Naive thymus-derived CD4-positive, alpha-beta T cell (primary cell): ENCODE results near the gene SPACA9. TPM values are rescaled to one million over a fixed set of nuclear protein-coding genes. Genes with fewer than 3 reads are reported as not detected.

Experiments
- ATAC-seq: fragments of 150-1000 bp; cut with Tn5 transposase; 2 replicates; pipeline ENCODE4 v1.10.0; 2021; ENCODE audit warnings: mild to moderate bottlenecking, moderate library complexity
- CTCF ChIA-PET: fragments of 350-600 bp; sonication (Branson Sonifier 250); formaldehyde crosslinking; loops from one replicate; lab custom pipeline; 2021; ENCODE audit warnings: antibody characterized with exemption; lab: Charles Lee
- POLR2A ChIA-PET: fragments of 350-600 bp; sonication (Branson Sonifier 250); formaldehyde crosslinking; loops from one replicate; lab custom pipeline; 2021; ENCODE audit warnings: antibody characterized with exemption, inconsistent platforms; lab: Charles Lee
- DNase-seq, 9 donors: peaks; one replicate each; pipeline versions ENCODE4 v3.0.0 to v3.0.0-alpha.2; 2020 to 2022; ENCODE audit warnings: mixed read lengths in 1 of 9
- H3K27ac ChIP-seq: one replicate; pipeline ENCODE4 v1.7.0; 2013; ENCODE audit warnings: mild to moderate bottlenecking, low read depth, low read length, moderate library complexity
- H3K27me3 ChIP-seq, 2 donors: one replicate each; pipeline ENCODE4 v1.7.0; 2013; ENCODE audit warnings: low read length in 2 of 2, mild to moderate bottlenecking in 2 of 2, moderate library complexity in 2 of 2; ENCODE audit not compliant: control insufficient read depth in 2 of 2, insufficient read depth in 2 of 2
- H3K36me3 ChIP-seq, 3 experiments: 1 replicate in 2 of 3; 2 replicates in 1 of 3; pipeline ENCODE4 v1.7.0; 2013; ENCODE audit warnings: low read length in 3 of 3, mild to moderate bottlenecking in 3 of 3, moderate library complexity in 1 of 3; ENCODE audit not compliant: insufficient read depth in 3 of 3, control insufficient read depth in 2 of 3
- H3K4me1 ChIP-seq, 2 donors: one replicate each; pipeline ENCODE4 v1.7.0; 2013; ENCODE audit warnings: low read length in 2 of 2, mild to moderate bottlenecking in 2 of 2, moderate library complexity in 1 of 2; ENCODE audit not compliant: control insufficient read depth in 2 of 2, insufficient read depth in 2 of 2
- H3K4me3 ChIP-seq: 2 replicates; pipeline ENCODE4 v1.7.0; 2013; ENCODE audit warnings: mild to moderate bottlenecking, low read length
- H3K9me3 ChIP-seq, 3 experiments: 1 replicate in 2 of 3; 2 replicates in 1 of 3; pipeline ENCODE4 v1.7.0; 2013; ENCODE audit warnings: low read length in 3 of 3; ENCODE audit not compliant: control insufficient read depth in 2 of 3
- H3K27ac Mint-ChIP-seq, 9 donors: one replicate each; pipeline ENCODE4 v1.8.0; 2020 to 2022; ENCODE audit warnings: mixed read lengths in 9 of 9, mild to moderate bottlenecking in 8 of 9, moderate library complexity in 5 of 9, inconsistent platforms in 2 of 9
- H3K27me3 Mint-ChIP-seq, 5 donors: one replicate each; pipeline ENCODE4 v1.8.0; 2021 to 2022; ENCODE audit warnings: mixed read lengths in 5 of 5, mild to moderate bottlenecking in 1 of 5
- H3K36me3 Mint-ChIP-seq, 5 donors: one replicate each; pipeline ENCODE4 v1.8.0; 2020 to 2022; ENCODE audit warnings: mixed read lengths in 5 of 5, mild to moderate bottlenecking in 3 of 5, inconsistent platforms in 1 of 5
- H3K4me1 Mint-ChIP-seq, 7 donors: one replicate each; pipeline ENCODE4 v1.8.0; 2020 to 2022; ENCODE audit warnings: mixed read lengths in 7 of 7, mild to moderate bottlenecking in 3 of 7, inconsistent platforms in 1 of 7
- H3K4me3 Mint-ChIP-seq, 10 donors: one replicate each; pipeline ENCODE4 v1.8.0; 2020 to 2022; ENCODE audit warnings: mild to moderate bottlenecking in 10 of 10, mixed read lengths in 10 of 10, moderate library complexity in 6 of 10, inconsistent platforms in 2 of 10
- H3K9me3 Mint-ChIP-seq, 11 donors: one replicate each; pipeline ENCODE4 v1.8.0; 2020 to 2022; ENCODE audit warnings: mixed read lengths in 11 of 11, mild to moderate bottlenecking in 4 of 11, inconsistent platforms in 1 of 11, moderate library complexity in 1 of 11
- intact Hi-C, 2 donors: fragments of 100-400 bp; cut with micrococcal nuclease; formaldehyde crosslinking; loops; one replicate each; pipeline ENCODE4 v1.15.1; 2023
- polyA plus RNA-seq, 2 donors: library from polyadenylated mRNA; unstranded; fragments of 300-500 nt; fragmentation: Illumina TruSeq; gene quantifications; one replicate each; pipeline ENCODE4 v1.2.3, GENCODE V29; 2021
- total RNA-seq, 6 experiments: library from RNA in 5 of 6; stranded (reverse) in 5 of 6; gene quantifications; 1 replicate in 5 of 6; 2 replicates in 1 of 6; pipeline ENCODE4 v1.2.3 and lab custom pipeline; 2021 to 2026

SPACA9 gene
- total and polyA plus RNA-seq, 7 experiments from 2014 or later: 0.61 to 3.1 (median 2.2) TPM

DNA sequence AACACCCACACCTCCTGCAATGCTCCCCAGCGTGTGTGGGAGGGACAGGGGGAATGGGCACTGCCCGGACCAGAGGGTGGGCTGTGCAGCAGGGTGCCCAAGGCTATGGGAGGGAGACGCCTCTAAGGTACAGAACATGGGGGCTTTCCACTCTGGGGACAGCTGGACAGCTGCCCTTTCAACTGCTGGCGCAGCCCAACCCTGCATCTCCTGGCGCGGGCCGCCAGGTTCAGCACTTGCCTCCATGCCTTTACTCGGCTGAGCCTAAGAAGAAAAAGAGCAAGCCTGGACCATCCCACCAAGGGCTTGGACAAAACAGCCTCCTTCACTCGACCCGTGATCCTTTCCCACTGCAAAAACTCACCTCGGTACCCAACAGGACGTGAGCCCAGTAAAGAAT lies 15.6 kb upstream of the SPACA9 start:
- ChIA-PET CTCF (no interaction called here), POLR2A (no interaction called here)
- no peak overlapping the region for H3K4me3 Mint-ChIP-seq
- no peak overlapping the region for H3K27ac ChIP-seq
- no peaks in the 10 kb centered on the region for H3K36me3 ChIP-seq
- H3K9me3 Mint-ChIP-seq: no peaks in the 10 kb centered on the region
- H3K4me1 ChIP-seq: no peaks in the 10 kb centered on the region
- no peak overlapping the region for H3K4me3 ChIP-seq
- H3K4me1 Mint-ChIP-seq: peaks cover 0 to 2% (median 0%) of the 10 kb centered on the region in 7 donors
- no peaks in the 10 kb centered on the region for H3K36me3 Mint-ChIP-seq
- ATAC-seq (no peak), DNase-seq (no peak)
- H3K27me3 Mint-ChIP-seq: peaks cover 0 to 14% (median 2%) of the 10 kb centered on the region in 5 donors
- intact Hi-C loops: no loop called here
- no peaks in the 10 kb centered on the region for H3K27me3 ChIP-seq
- no peaks in the 10 kb centered on the region for H3K9me3 ChIP-seq
- H3K27ac Mint-ChIP-seq: no peak overlapping the region

DNA sequence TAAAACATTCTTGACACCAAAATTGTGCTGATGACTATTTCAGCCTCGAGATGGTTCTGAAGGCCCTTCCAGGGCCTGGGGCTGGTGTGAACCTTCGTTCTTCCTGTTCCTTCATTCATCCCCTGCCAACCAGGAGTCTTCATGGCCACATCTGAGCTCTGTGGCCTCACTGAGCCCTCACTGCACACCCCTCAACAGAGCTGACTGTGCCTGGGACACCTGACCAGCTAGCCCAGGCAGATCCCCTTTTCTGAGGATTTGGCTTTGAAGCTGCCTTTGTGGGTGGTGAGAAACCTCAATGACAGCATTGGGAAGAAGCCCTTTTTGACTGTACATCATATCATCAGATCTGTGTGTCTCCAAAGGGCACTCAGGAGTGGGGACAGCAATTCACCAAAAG lies 14.4 kb upstream of the SPACA9 start:
- ATAC-seq: no peak
- Mint-ChIP-seq H3K4me1 (peaks cover 0 to 2% (median 0%) of the 10 kb centered on the region in 7 donors), H3K27ac (no peak overlapping the region), H3K9me3 (no peaks in the 10 kb centered on the region), H3K4me3 (no peak overlapping the region), H3K27me3 (peaks cover 0 to 11% (median 2%) of the 10 kb centered on the region in 5 donors), H3K36me3 (no peaks in the 10 kb centered on the region)
- CTCF ChIA-PET: interaction anchor here (0.6 kb wide), 1 partner anchor 211 kb away, joined by 3 read pairs; no protein-coding TSS in a partner anchor
- Histone ChIP-seq H3K36me3 (no peaks in the 10 kb centered on the region), H3K27me3 (no peaks in the 10 kb centered on the region), H3K4me1 (no peaks in the 10 kb centered on the region), H3K27ac (no peak overlapping the region), H3K4me3 (no peak overlapping the region), H3K9me3 (no peaks in the 10 kb centered on the region)
- no peak for DNase-seq
- POLR2A ChIA-PET: no interaction called here
- intact Hi-C loops: no loop called here

DNA sequence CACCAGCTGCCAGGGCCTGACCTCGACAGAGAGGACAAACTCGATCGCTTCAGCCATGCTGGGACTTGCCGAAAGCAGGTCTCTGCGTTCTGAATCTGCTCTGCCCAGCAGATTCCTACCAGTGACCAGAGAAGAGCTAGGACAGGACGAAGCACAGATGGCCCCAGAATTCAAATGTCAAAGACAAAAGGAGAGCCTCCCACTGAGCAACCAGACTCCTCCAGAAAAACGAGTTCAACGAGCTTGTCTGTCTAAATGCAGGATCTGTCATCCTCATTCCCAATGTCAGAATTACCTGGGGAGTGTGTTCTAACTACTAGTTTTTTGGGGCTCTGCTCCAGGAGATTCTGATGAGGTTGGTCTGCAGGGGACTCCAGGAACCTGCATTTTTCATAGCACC lies 14.0 kb upstream of the SPACA9 start:
- no peak overlapping the region for H3K4me3 Mint-ChIP-seq
- DNase-seq (no peak), ATAC-seq (no peak)
- no peaks in the 10 kb centered on the region for H3K4me1 ChIP-seq
- H3K36me3 ChIP-seq: no peaks in the 10 kb centered on the region
- no peak overlapping the region for H3K27ac ChIP-seq
- no peaks in the 10 kb centered on the region for H3K36me3 Mint-ChIP-seq
- no peaks in the 10 kb centered on the region for H3K9me3 Mint-ChIP-seq
- no peaks in the 10 kb centered on the region for H3K27me3 ChIP-seq
- intact Hi-C loops: no loop called here
- no peaks in the 10 kb centered on the region for H3K9me3 ChIP-seq
- H3K4me3 ChIP-seq: no peak overlapping the region
- H3K4me1 Mint-ChIP-seq: peaks cover 0 to 2% (median 0%) of the 10 kb centered on the region in 7 donors
- no peak overlapping the region for H3K27ac Mint-ChIP-seq
- ChIA-PET CTCF (no interaction called here), POLR2A (no interaction called here)
- peaks cover 0 to 7% (median 0%) of the 10 kb centered on the region in 5 donors for H3K27me3 Mint-ChIP-seq

DNA sequence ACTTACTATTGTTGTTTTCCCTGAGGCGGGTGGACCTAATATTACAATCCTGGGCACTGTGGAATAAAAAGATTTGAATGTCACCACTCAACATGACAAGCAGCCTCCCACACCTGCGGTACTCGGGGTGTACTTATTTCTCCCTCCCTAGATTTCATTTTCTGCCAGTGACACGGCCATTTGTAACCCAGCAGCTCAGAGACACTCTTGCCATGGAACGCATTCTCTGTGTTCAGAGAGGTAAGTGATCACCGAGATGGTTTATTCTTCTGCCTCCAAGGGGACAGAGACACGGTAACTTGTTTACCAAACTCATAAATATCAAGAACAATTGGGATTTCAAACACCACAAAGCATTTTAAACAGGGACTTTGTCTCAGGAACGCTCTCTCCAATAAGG lies 11.8 kb upstream of the SPACA9 start:
- Mint-ChIP-seq H3K27ac (no peak overlapping the region), H3K4me1 (peaks cover 0 to 2% (median 0%) of the 10 kb centered on the region in 7 donors), H3K27me3 (peaks cover 0 to 11% (median 0%) of the 10 kb centered on the region in 5 donors), H3K4me3 (no peak overlapping the region), H3K9me3 (no peaks in the 10 kb centered on the region), H3K36me3 (no peaks in the 10 kb centered on the region)
- DNase-seq (no peak), ATAC-seq (no peak)
- Histone ChIP-seq H3K36me3 (no peaks in the 10 kb centered on the region), H3K4me3 (no peak overlapping the region), H3K9me3 (no peaks in the 10 kb centered on the region), H3K27ac (no peak overlapping the region), H3K27me3 (no peaks in the 10 kb centered on the region), H3K4me1 (no peaks in the 10 kb centered on the region)
- intact Hi-C loops: no loop called here
- CTCF ChIA-PET: no interaction called here
- POLR2A ChIA-PET: no interaction called here

DNA sequence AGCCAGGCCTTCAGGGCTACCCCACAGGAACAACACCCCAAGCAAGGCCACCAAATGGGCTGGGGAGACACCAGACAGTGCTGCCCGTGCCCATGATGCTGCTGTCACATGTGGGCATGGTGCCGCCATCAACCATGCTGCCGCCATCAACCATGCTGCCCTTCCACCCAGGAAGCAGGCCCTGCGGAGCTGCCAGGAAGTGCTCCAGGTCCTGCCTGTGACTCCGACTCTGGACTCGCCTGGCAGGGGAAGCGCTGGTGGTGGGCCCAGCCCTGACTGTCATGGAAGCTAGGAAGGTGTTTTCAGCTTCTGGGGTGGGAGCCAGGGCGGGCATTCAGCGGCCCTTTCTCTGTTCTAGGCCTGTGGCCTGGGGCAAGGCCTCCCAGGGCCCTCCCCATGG lies 9.4 kb upstream of the SPACA9 start:
- ATAC-seq (no peak), DNase-seq (no peak)
- H3K4me3 Mint-ChIP-seq: no peak overlapping the region
- no peaks in the 10 kb centered on the region for H3K36me3 Mint-ChIP-seq
- ChIA-PET POLR2A (no interaction called here), CTCF (no interaction called here)
- no peak overlapping the region for H3K27ac Mint-ChIP-seq
- no peak overlapping the region for H3K27ac ChIP-seq
- H3K9me3 Mint-ChIP-seq: no peaks in the 10 kb centered on the region
- H3K27me3 Mint-ChIP-seq: peaks cover 0 to 11% (median 0%) of the 10 kb centered on the region in 5 donors
- H3K36me3 ChIP-seq: no peaks in the 10 kb centered on the region
- no peaks in the 10 kb centered on the region for H3K9me3 ChIP-seq
- H3K4me1 Mint-ChIP-seq: peaks cover 0 to 7% (median 0%) of the 10 kb centered on the region in 7 donors
- H3K27me3 ChIP-seq: no peaks in the 10 kb centered on the region
- H3K4me3 ChIP-seq: no peak overlapping the region
- no peaks in the 10 kb centered on the region for H3K4me1 ChIP-seq
- intact Hi-C loops: no loop called here

DNA sequence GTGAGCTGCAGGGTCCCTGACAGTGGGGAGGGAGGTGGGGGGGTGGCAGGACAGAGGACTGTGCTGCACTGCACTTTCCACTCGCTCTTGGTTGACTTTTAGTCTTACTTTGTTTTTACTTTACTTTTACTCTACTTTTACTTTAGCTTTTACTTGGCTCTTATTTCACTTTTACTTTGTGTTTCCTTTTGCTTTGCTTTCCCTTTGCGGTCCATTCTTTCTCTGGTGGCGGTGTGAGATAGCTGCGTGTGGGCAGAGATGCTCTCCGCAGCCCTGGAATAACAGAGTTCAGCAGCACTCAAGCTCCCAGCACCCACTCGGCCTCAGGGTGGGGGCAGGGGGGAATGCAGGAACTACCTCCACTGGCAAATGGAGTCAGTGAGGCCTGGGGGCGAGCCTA lies 5.3 kb upstream of the SPACA9 start:
- Mint-ChIP-seq H3K4me1 (peaks cover 0 to 8% (median 0%) of the 10 kb centered on the region in 7 donors), H3K36me3 (no peaks in the 10 kb centered on the region), H3K27ac (peak overlapping the region in 2 of 9 donors; percentile 22 to 49), H3K9me3 (no peaks in the 10 kb centered on the region), H3K4me3 (peak overlapping the region in 2 of 10 donors; percentile 21 to 32), H3K27me3 (peaks cover 0 to 12% (median 0%) of the 10 kb centered on the region in 5 donors)
- POLR2A ChIA-PET: no interaction called here
- H3K9me3 ChIP-seq: no peaks in the 10 kb centered on the region
- intact Hi-C loops: no loop called here
- H3K27ac ChIP-seq: no peak overlapping the region
- H3K36me3 ChIP-seq: no peaks in the 10 kb centered on the region
- CTCF ChIA-PET: no interaction called here
- no peak for DNase-seq
- H3K4me1 ChIP-seq: peaks cover 0 to 6% of the 10 kb centered on the region in 2 donors
- no peaks in the 10 kb centered on the region for H3K27me3 ChIP-seq
- H3K4me3 ChIP-seq: no peak overlapping the region
- no peak for ATAC-seq

DNA sequence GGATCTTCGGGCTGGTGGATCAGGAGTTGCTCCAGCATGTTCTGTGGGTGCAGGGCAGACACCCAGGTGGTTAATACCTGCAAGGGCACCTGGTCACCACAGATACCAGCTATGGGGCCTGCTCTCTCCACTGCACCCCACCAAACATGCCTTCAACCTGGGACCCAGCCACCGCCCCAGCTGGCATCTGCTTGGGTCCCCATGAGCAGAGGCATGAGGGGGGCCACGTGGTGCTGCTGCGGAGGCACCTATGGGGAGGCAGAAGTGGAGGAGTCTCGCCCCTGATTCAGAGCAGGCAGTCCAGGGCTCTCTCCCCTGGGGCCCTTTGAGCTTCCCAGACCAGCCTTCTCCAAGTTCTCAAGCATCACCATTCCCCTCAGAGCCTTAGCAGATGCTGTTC lies 3.5 kb upstream of the SPACA9 start:
- no peaks in the 10 kb centered on the region for H3K27me3 ChIP-seq
- CTCF ChIA-PET: no interaction called here

More for the DNA sequence above, 3.5 kb upstream of the SPACA9 start:
- no peak overlapping the region for H3K4me3 ChIP-seq
- no peak overlapping the region for H3K27ac ChIP-seq
- Mint-ChIP-seq H3K27me3 (peaks cover 0 to 12% (median 0%) of the 10 kb centered on the region in 5 donors), H3K36me3 (no peaks in the 10 kb centered on the region), H3K27ac (peak overlapping the region in 2 of 9 donors; percentile 14 to 33), H3K4me3 (peak overlapping the region in 1 of 10 donors; percentile 62), H3K9me3 (no peaks in the 10 kb centered on the region), H3K4me1 (peaks cover 5 to 21% (median 7%) of the 10 kb centered on the region in 7 donors)
- H3K36me3 ChIP-seq: no peaks in the 10 kb centered on the region
- intact Hi-C loops: no loop called here
- DNase-seq: no peak
- POLR2A ChIA-PET: no interaction called here
- H3K9me3 ChIP-seq: no peaks in the 10 kb centered on the region
- no peak for ATAC-seq
- H3K4me1 ChIP-seq: peaks cover 0 to 6% of the 10 kb centered on the region in 2 donors
